Measurements from ENCODE around the gene GUK1. TPM values are rescaled to one million over a fixed set of nuclear protein-coding genes. Genes with fewer than 3 reads are reported as not detected.

GUK1 gene
- total RNA-seq, 1 donor from 2014 or later: 87.7 TPM

DNA sequence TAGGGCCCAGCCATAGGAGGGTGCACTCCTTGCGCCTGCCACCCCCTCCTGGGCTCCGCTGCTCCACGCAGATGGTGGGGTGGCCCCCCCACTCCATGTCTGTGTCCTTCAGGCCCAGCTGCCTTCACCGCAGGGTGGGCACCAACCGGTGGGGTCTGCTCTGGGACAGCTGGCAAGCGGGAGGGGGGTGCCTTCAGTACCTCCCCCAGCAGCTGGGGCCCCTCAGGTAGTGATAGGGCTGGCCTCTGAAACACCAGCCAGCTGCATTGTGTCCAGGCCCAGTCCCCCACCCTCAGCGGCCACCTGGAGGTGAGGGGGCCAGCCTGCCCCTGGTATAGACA is 10.0 kb downstream of the GUK1 start:
- no peak for TF ChIP-seq EZH2 (IDR thresholded peaks at IDR 0.05)
- TF ChIP-seq CTCF (IDR thresholded peaks at IDR 0.05): no peak
- no peak for TF ChIP-seq EZH2phosphoT487 (IDR thresholded peaks at IDR 0.05)
- H3K27ac ChIP-seq: no peak overlapping the region
- H3K9ac ChIP-seq: no peak overlapping the region

DNA sequence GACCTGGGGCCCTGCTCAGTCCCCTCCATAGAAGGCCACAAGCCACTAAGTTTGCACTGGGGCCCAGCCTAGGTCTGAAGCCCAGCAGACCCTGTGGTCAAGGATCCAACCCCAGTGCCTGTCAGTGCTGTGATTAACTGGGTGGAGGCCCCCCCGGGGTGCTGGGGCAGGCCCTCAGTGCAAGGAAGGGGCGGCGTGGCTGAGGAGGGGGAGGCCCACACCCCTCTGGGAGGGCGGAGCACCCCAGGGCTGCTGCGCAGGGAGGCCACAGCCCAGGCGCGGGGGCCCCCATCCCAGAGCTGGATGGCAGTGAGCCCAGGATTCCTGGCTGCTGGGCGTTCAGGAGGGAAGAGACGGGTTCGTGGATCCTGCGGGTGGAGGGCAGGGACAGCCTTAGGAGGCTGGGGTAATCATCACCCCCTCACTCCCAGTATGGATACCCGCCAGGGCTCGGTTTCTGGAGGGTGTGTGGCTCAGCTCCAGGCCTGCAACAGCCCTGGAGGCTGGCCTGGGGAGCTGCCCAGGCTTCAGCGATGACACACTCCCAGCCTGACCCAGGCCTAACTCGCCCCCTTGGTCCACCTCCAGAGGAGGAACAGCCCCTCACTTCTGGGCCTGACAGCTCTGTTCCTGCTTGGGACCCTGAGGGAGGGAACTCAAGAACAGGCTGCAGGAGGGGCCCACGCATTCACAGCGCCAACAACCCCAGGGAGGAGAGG is 10.5 kb downstream of the GUK1 start:
- H3K36me3 Mint-ChIP-seq: no peaks in the 10 kb centered on the region
- no peak for DNase-seq (ENCODE audit: low spot score)
- TF ChIP-seq EZH2 (IDR thresholded peaks at IDR 0.05) (no peak), CTCF (IDR thresholded peaks at IDR 0.05) (no peak), EZH2phosphoT487 (IDR thresholded peaks at IDR 0.05) (no peak)
- Histone ChIP-seq H3K27me3 (no peaks in the 10 kb centered on the region), H3K4me2 (no peak overlapping the region), H3K4me1 (peaks cover 14% of the 10 kb centered on the region), H3K36me3 (no peaks in the 10 kb centered on the region), H3K4me3 (no peak overlapping the region), H4K20me1 (ENCODE audit: low read depth) (no peaks in the 10 kb centered on the region), H3F3A (ENCODE audit: low read depth) (no peaks in the 10 kb centered on the region), H3K9ac (no peak overlapping the region), H3K27ac (no peak overlapping the region), H2AFZ (replicated peaks) (no peak overlapping the region), H3K9me3 (ENCODE audit: low read depth) (no peaks in the 10 kb centered on the region), H3K79me2 (ENCODE audit: low read depth) (no peaks in the 10 kb centered on the region)
- H3K4me1 Mint-ChIP-seq: peaks cover 3% of the 10 kb centered on the region
- no peaks in the 10 kb centered on the region for H3K9me3 Mint-ChIP-seq
- H3K4me3 Mint-ChIP-seq: no peak overlapping the region
- H3K27me3 Mint-ChIP-seq (ENCODE audit: insufficient read depth, low read depth): peaks cover 8% of the 10 kb centered on the region
- no peak overlapping the region for H3K27ac Mint-ChIP-seq

More for the DNA sequence above, 10.0 kb downstream of the GUK1 start:
- Histone ChIP-seq H3K9me3 (ENCODE audit: low read depth) (no peaks in the 10 kb centered on the region), H3K27me3 (no peaks in the 10 kb centered on the region), H3F3A (ENCODE audit: low read depth) (no peaks in the 10 kb centered on the region), H4K20me1 (ENCODE audit: low read depth) (no peaks in the 10 kb centered on the region), H3K4me3 (no peak overlapping the region), H3K36me3 (no peaks in the 10 kb centered on the region), H2AFZ (replicated peaks) (no peak overlapping the region), H3K4me1 (peaks cover 14% of the 10 kb centered on the region), H3K4me2 (peak overlapping the region; percentile 52), H3K79me2 (ENCODE audit: low read depth) (peaks cover 1% of the 10 kb centered on the region)
- DNase-seq (ENCODE audit: low spot score): no peak
- Mint-ChIP-seq H3K27me3 (ENCODE audit: insufficient read depth, low read depth) (peaks cover 4% of the 10 kb centered on the region), H3K27ac (no peak overlapping the region), H3K4me1 (peaks cover 3% of the 10 kb centered on the region), H3K4me3 (no peak overlapping the region), H3K9me3 (no peaks in the 10 kb centered on the region), H3K36me3 (no peaks in the 10 kb centered on the region)

DNA sequence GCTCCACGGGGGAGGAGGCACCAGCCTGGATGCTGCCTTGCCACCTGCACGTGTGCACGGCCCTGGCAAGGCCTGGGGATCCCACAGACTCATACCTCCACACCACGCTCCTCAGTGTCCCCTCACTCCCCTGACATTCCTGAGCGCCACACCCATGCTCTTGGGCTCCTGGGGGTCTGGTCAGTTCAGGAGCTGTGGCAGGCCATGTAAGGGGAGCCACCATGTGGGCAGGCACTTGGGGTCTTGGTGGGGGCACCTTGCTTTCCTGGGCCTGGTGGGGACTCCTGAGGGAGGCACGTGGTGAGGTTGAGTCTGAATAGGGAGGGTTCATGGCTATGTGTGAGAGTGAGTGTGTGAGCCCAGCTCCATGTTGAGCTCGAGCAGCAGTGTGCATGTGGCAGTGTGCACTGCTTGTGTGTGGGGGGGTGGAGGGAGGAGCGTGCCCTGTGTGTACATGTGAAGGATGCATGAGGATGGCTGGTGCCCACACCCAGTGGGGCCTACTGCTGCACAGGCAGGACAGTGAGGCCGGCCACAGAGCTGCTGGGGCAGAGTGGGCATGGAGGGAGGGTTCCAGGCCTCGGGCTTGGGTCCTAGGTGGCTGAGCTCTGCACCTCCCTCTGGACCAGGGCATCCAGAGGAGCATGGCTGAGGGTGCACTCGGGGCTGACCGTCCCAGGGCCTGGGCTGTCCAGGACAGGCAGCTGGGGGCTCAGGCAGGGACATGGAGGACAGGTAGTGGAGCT is 11.3 kb downstream of the GUK1 start:
- Histone ChIP-seq H3K79me2 (ENCODE audit: low read depth) (no peaks in the 10 kb centered on the region), H3K9me3 (ENCODE audit: low read depth) (no peaks in the 10 kb centered on the region), H3K4me2 (no peak overlapping the region), H3K27me3 (no peaks in the 10 kb centered on the region), H3F3A (ENCODE audit: low read depth) (no peaks in the 10 kb centered on the region), H3K27ac (no peak overlapping the region), H3K36me3 (no peaks in the 10 kb centered on the region), H4K20me1 (ENCODE audit: low read depth) (no peaks in the 10 kb centered on the region), H3K4me3 (no peak overlapping the region), H3K4me1 (peaks cover 14% of the 10 kb centered on the region), H2AFZ (replicated peaks) (no peak overlapping the region), H3K9ac (no peak overlapping the region)
- Mint-ChIP-seq H3K36me3 (no peaks in the 10 kb centered on the region), H3K27ac (peak overlapping the region; percentile 75), H3K4me1 (peaks cover 3% of the 10 kb centered on the region), H3K9me3 (no peaks in the 10 kb centered on the region), H3K4me3 (no peak overlapping the region), H3K27me3 (ENCODE audit: insufficient read depth, low read depth) (peaks cover 8% of the 10 kb centered on the region)
- DNase-seq (ENCODE audit: low spot score): no peak
- TF ChIP-seq EZH2 (IDR thresholded peaks at IDR 0.05) (no peak), CTCF (IDR thresholded peaks at IDR 0.05) (no peak), EZH2phosphoT487 (IDR thresholded peaks at IDR 0.05) (no peak)
